ENCODE measurements around the gene ATP8A2.
"Not testable (repeated sequence)": the region's sequence is repeated elsewhere in the genome, so short reads cannot be mapped to it uniquely, and the experiment has no call there.

The ATP8A2 gene

GRCh38 chr13:25803641-25804040 lies 431.9 kb downstream of the ATP8A2 start:
- Mint-ChIP-seq H3K4me3 (no peak overlapping the region), H3K27me3 (peaks cover 23% of the 10 kb centered on the region), H3K36me3 (ENCODE audit: low read depth) (no peaks in the 10 kb centered on the region), H3K4me1 (ENCODE audit: low read depth) (peaks cover 10% of the 10 kb centered on the region), H3K27ac (no peak overlapping the region), H3K9me3 (peaks cover 9% of the 10 kb centered on the region)
- DNase-seq: no peak

GRCh38 chr13:25806264-25806974 lies 434.6 kb downstream of the ATP8A2 start:
- H3K36me3 Mint-ChIP-seq (ENCODE audit: low read depth): no peaks in the 10 kb centered on the region
- H3K27me3 Mint-ChIP-seq: peaks cover 24% of the 10 kb centered on the region
- H3K4me1 Mint-ChIP-seq (ENCODE audit: low read depth): peaks cover 10% of the 10 kb centered on the region
- H3K4me3 Mint-ChIP-seq: no peak overlapping the region
- peak overlapping the region; percentile 69 for H3K27ac Mint-ChIP-seq
- DNase-seq: no peak
- H3K9me3 Mint-ChIP-seq: peaks cover 9% of the 10 kb centered on the region

- peaks cover 12% of the 10 kb centered on the region for H3K9me3 Mint-ChIP-seq
- no peak overlapping the region for H3K27ac Mint-ChIP-seq
- no peak overlapping the region for H3K4me3 Mint-ChIP-seq
- peaks cover 10% of the 10 kb centered on the region for H3K4me1 Mint-ChIP-seq (ENCODE audit: low read depth)
- H3K36me3 Mint-ChIP-seq (ENCODE audit: low read depth): peaks cover 2% of the 10 kb centered on the region
- DNase-seq: no peak
- peaks cover 17% of the 10 kb centered on the region for H3K27me3 Mint-ChIP-seq
Observed at GRCh38 chr13:25807562-25807961, 435.8 kb downstream of the ATP8A2 start.

GRCh38 chr13:25811506-25811905 lies 439.7 kb downstream of the ATP8A2 start:
- Mint-ChIP-seq H3K36me3 (ENCODE audit: low read depth) (peaks cover 2% of the 10 kb centered on the region), H3K27me3 (peaks cover 9% of the 10 kb centered on the region), H3K4me1 (ENCODE audit: low read depth) (peaks cover 2% of the 10 kb centered on the region), H3K9me3 (peaks cover 8% of the 10 kb centered on the region), H3K27ac (no peak overlapping the region), H3K4me3 (no peak overlapping the region)
- no peak for DNase-seq

GRCh38 chr13:25816239-25816638 lies 444.5 kb downstream of the ATP8A2 start:
- Mint-ChIP-seq H3K4me3 (no peak overlapping the region), H3K27ac (no peak overlapping the region), H3K27me3 (peaks cover 3% of the 10 kb centered on the region), H3K9me3 (peaks cover 6% of the 10 kb centered on the region), H3K4me1 (ENCODE audit: low read depth) (no peaks in the 10 kb centered on the region), H3K36me3 (ENCODE audit: low read depth) (peaks cover 2% of the 10 kb centered on the region)
- no peak for DNase-seq

GRCh38 chr13:25819856-25820530 lies 448.2 kb downstream of the ATP8A2 start:
- Mint-ChIP-seq H3K4me1 (ENCODE audit: low read depth) (no peaks in the 10 kb centered on the region), H3K4me3 (no peak overlapping the region), H3K9me3 (no peaks in the 10 kb centered on the region), H3K36me3 (ENCODE audit: low read depth) (no peaks in the 10 kb centered on the region), H3K27ac (no peak overlapping the region), H3K27me3 (no peaks in the 10 kb centered on the region)
- DNase-seq: no peak

GRCh38 chr13:25821776-25822175 lies 450.0 kb downstream of the ATP8A2 start:
- Mint-ChIP-seq H3K36me3 (ENCODE audit: low read depth) (no peaks in the 10 kb centered on the region), H3K27ac (no peak overlapping the region), H3K4me1 (ENCODE audit: low read depth) (no peaks in the 10 kb centered on the region), H3K9me3 (no peaks in the 10 kb centered on the region), H3K4me3 (no peak overlapping the region), H3K27me3 (no peaks in the 10 kb centered on the region)
- no peak for DNase-seq

GRCh38 chr13:25827221-25827620 lies 455.4 kb downstream of the ATP8A2 start:
- not testable (repeated sequence) for H3K4me3 Mint-ChIP-seq; H3K9me3 Mint-ChIP-seq; H3K27me3 Mint-ChIP-seq; H3K27ac Mint-ChIP-seq; DNase-seq; H3K4me1 Mint-ChIP-seq (ENCODE audit: low read depth); H3K36me3 Mint-ChIP-seq (ENCODE audit: low read depth)

GRCh38 chr13:25827831-25828465 lies 456.2 kb downstream of the ATP8A2 start:
- no peak for DNase-seq
- no peak overlapping the region for H3K4me3 Mint-ChIP-seq
- no peaks in the 10 kb centered on the region for H3K36me3 Mint-ChIP-seq (ENCODE audit: low read depth)
- H3K4me1 Mint-ChIP-seq (ENCODE audit: low read depth): no peaks in the 10 kb centered on the region
- no peaks in the 10 kb centered on the region for H3K9me3 Mint-ChIP-seq
- no peaks in the 10 kb centered on the region for H3K27me3 Mint-ChIP-seq
- no peak overlapping the region for H3K27ac Mint-ChIP-seq

GRCh38 chr13:25833761-25834160 lies 462.0 kb downstream of the ATP8A2 start:
- H3K9me3 Mint-ChIP-seq: no peaks in the 10 kb centered on the region
- no peak overlapping the region for H3K27ac Mint-ChIP-seq
- H3K4me3 Mint-ChIP-seq: no peak overlapping the region
- no peaks in the 10 kb centered on the region for H3K4me1 Mint-ChIP-seq (ENCODE audit: low read depth)
- no peaks in the 10 kb centered on the region for H3K36me3 Mint-ChIP-seq (ENCODE audit: low read depth)
- H3K27me3 Mint-ChIP-seq: no peaks in the 10 kb centered on the region
- no peak for DNase-seq

GRCh38 chr13:25836574-25837336 lies 465.0 kb downstream of the ATP8A2 start:
- peaks cover 6% of the 10 kb centered on the region for H3K4me1 Mint-ChIP-seq (ENCODE audit: low read depth)
- no peak overlapping the region for H3K27ac Mint-ChIP-seq
- H3K36me3 Mint-ChIP-seq (ENCODE audit: low read depth): no peaks in the 10 kb centered on the region
- no peak overlapping the region for H3K4me3 Mint-ChIP-seq
- no peaks in the 10 kb centered on the region for H3K9me3 Mint-ChIP-seq
- H3K27me3 Mint-ChIP-seq: no peaks in the 10 kb centered on the region
- DNase-seq: no peak

- Mint-ChIP-seq H3K27me3 (no peaks in the 10 kb centered on the region), H3K4me3 (no peak overlapping the region), H3K4me1 (ENCODE audit: low read depth) (peaks cover 6% of the 10 kb centered on the region), H3K36me3 (ENCODE audit: low read depth) (no peaks in the 10 kb centered on the region), H3K9me3 (no peaks in the 10 kb centered on the region), H3K27ac (no peak overlapping the region)
- DNase-seq: no peak
Observed at GRCh38 chr13:25839371-25839770, 467.6 kb downstream of the ATP8A2 start.

- H3K9me3 Mint-ChIP-seq: no peaks in the 10 kb centered on the region
- H3K4me1 Mint-ChIP-seq (ENCODE audit: low read depth): peaks cover 12% of the 10 kb centered on the region
- no peaks in the 10 kb centered on the region for H3K36me3 Mint-ChIP-seq (ENCODE audit: low read depth)
- no peaks in the 10 kb centered on the region for H3K27me3 Mint-ChIP-seq
- no peak overlapping the region for H3K27ac Mint-ChIP-seq
- DNase-seq: no peak
- no peak overlapping the region for H3K4me3 Mint-ChIP-seq
Observed at GRCh38 chr13:25840261-25840660, 468.5 kb downstream of the ATP8A2 start.

- Mint-ChIP-seq H3K27ac (no peak overlapping the region), H3K4me1 (ENCODE audit: low read depth) (peaks cover 12% of the 10 kb centered on the region), H3K36me3 (ENCODE audit: low read depth) (no peaks in the 10 kb centered on the region), H3K4me3 (no peak overlapping the region), H3K9me3 (no peaks in the 10 kb centered on the region), H3K27me3 (no peaks in the 10 kb centered on the region)
- DNase-seq: no peak
Observed at GRCh38 chr13:25840931-25841330, 469.2 kb downstream of the ATP8A2 start.

All from activated T-cell treated with anti-CD3 and anti-CD28 coated beads, Interleukin-2, amount 50 U/mL, for 24 hours (primary cell).